Measurements from ENCODE around the gene TXLNG. TPM values are rescaled to one million over a fixed set of nuclear protein-coding genes. Genes with fewer than 3 reads are reported as not detected.

Gene TXLNG
- total RNA-seq, 1 experiment from 2014 or later, result 31.1 TPM

GRCh38 chrX:16765594-16765993 lies 20.7 kb upstream of the TXLNG start:
- H3K4me3 Mint-ChIP-seq, result no peak overlapping the region
- H3K36me3 Mint-ChIP-seq, result peaks cover 11% of the 10 kb centered on the region
- no peaks in the 10 kb centered on the region for H3K27me3 Mint-ChIP-seq (ENCODE audit: low read depth)
- peaks cover 5% of the 10 kb centered on the region for H3K9me3 Mint-ChIP-seq
- H3K27ac Mint-ChIP-seq, result no peak overlapping the region
- ChIA-PET CTCF (no interaction called here), POLR2A (no interaction called here)
- no peak for ATAC-seq
- no peak for DNase-seq (ENCODE audit: low spot score)
- peaks cover 15% of the 10 kb centered on the region for H3K4me1 Mint-ChIP-seq
- no peak for TF ChIP-seq MLX (CRISPR knock-in tag; IDR thresholded peaks at IDR 0.05)
- no peak for TF ChIP-seq JUN (CRISPR knock-in tag; IDR thresholded peaks at IDR 0.05)
- no peak for TF ChIP-seq AFF4 (CRISPR knock-in tag; IDR thresholded peaks at IDR 0.05; ENCODE audit: borderline replicate concordance)
- no peak for TF ChIP-seq ZNF219 (CRISPR knock-in tag; IDR thresholded peaks at IDR 0.05; ENCODE audit: borderline replicate concordance)
- TF ChIP-seq ETV6 (CRISPR knock-in tag; IDR thresholded peaks at IDR 0.05), result no peak
- TF ChIP-seq RELA (CRISPR knock-in tag; IDR thresholded peaks at IDR 0.05; ENCODE audit: borderline replicate concordance), result no peak
- no peak for TF ChIP-seq E2F5 (CRISPR knock-in tag; IDR thresholded peaks at IDR 0.05)
- no peak for TF ChIP-seq GTF2I (CRISPR knock-in tag; conservative IDR thresholded peaks at IDR 0.05)
- no peak for TF ChIP-seq TEAD1 (CRISPR knock-in tag; IDR thresholded peaks at IDR 0.05)
- no peak for TF ChIP-seq ARID4B (CRISPR knock-in tag; IDR thresholded peaks at IDR 0.05; ENCODE audit: borderline replicate concordance)

- no peaks in the 10 kb centered on the region for H3K27me3 Mint-ChIP-seq (ENCODE audit: low read depth)
- H3K4me1 Mint-ChIP-seq, result peaks cover 21% of the 10 kb centered on the region
- H3K36me3 Mint-ChIP-seq, result peaks cover 8% of the 10 kb centered on the region
- peaks cover 5% of the 10 kb centered on the region for H3K9me3 Mint-ChIP-seq
- POLR2A ChIA-PET, result interaction anchor here (1.0 kb wide), 1 partner anchor 52 kb away, joined by 3 read pairs; the partner anchor contains the start of gene SYAP1
- CTCF ChIA-PET, result no interaction called here
- H3K27ac Mint-ChIP-seq, result peak overlapping the region; percentile 90
- H3K4me3 Mint-ChIP-seq, result no peak overlapping the region
- ATAC-seq, result no peak
- no peak for DNase-seq (ENCODE audit: low spot score)
- TF ChIP-seq ESRRA (CRISPR knock-in tag; IDR thresholded peaks at IDR 0.05; ENCODE audit: borderline replicate concordance), result no peak
- no peak for TF ChIP-seq ZNF219 (CRISPR knock-in tag; IDR thresholded peaks at IDR 0.05; ENCODE audit: borderline replicate concordance)
- TF ChIP-seq STAT6 (CRISPR knock-in tag; conservative IDR thresholded peaks at IDR 0.05; ENCODE audit: low read depth), result no peak
- no peak for TF ChIP-seq MYBL2 (CRISPR knock-in tag; IDR thresholded peaks at IDR 0.05)
- TF ChIP-seq PRDM15 (CRISPR knock-in tag; IDR thresholded peaks at IDR 0.05), result no peak
Observed at GRCh38 chrX:16770970-16771482, 15.2 kb upstream of the TXLNG start.

Measured in WTC11 (cell line).